HUES64 (cell line): ENCODE results near the gene FAM25G.
A peak's percentile ranks its signal among the peaks of the same experiment; 100 is the strongest.
"Not testable (repeated sequence)": the region's sequence is repeated elsewhere in the genome, so short reads cannot be mapped to it uniquely, and the experiment has no call there.

Source experiments
- H3K27ac ChIP-seq: 2 replicates; pipeline ENCODE4 v1.7.0; 2013; ENCODE audit warnings: low read depth, low read length, inconsistent platforms
- H3K27me3 ChIP-seq: 2 replicates; pipeline ENCODE4 v1.6.1; 2013; ENCODE audit warnings: mild to moderate bottlenecking, low read length; ENCODE audit not compliant: insufficient read depth
- H3K36me3 ChIP-seq: 2 replicates; pipeline ENCODE4 v1.6.1; 2013; ENCODE audit warnings: mild to moderate bottlenecking, low read length; ENCODE audit not compliant: insufficient read depth
- H3K4me1 ChIP-seq: 2 replicates; pipeline ENCODE4 v1.6.1; 2013; ENCODE audit warnings: mild to moderate bottlenecking, low read length, moderate library complexity; ENCODE audit not compliant: insufficient read depth
- H3K4me3 ChIP-seq: 2 replicates; pipeline ENCODE4 v1.5.1; 2013; ENCODE audit warnings: mild to moderate bottlenecking, low read length, moderate library complexity
- H3K9ac ChIP-seq: 2 replicates; pipeline ENCODE4 v1.6.1; 2013; ENCODE audit warnings: mild to moderate bottlenecking, low read depth, low read length
- H3K9me3 ChIP-seq: 2 replicates; pipeline ENCODE4 v1.6.1; 2013; ENCODE audit warnings: low read depth, low read length; ENCODE audit not compliant: insufficient read depth
- WGBS: fragments of 150-250, 120-280 bp; methylation state at CpG from one replicate; pipeline ENCODE4 v1.1.7; 2013; ENCODE audit warnings: missing lambda C conversion rate; 5-methylcytosine and 5-hydroxymethylcytosine counted together

The FAM25G gene

GRCh38 chr10:47462577-47463358 lies 28.7 kb downstream of the FAM25G start:
- not testable (repeated sequence) for H3K27ac ChIP-seq, H3K4me3 ChIP-seq, H3K27me3 ChIP-seq, H3K9me3 ChIP-seq, H3K9ac ChIP-seq, H3K4me1 ChIP-seq, H3K36me3 ChIP-seq
- no CpG with 5 or more reads among the region's 9 CpGs for WGBS

GRCh38 chr10:47461261-47461687 lies 30.2 kb downstream of the FAM25G start:
- H3K9ac ChIP-seq, H3K27me3 ChIP-seq, H3K27ac ChIP-seq, H3K36me3 ChIP-seq, H3K4me1 ChIP-seq, H3K9me3 ChIP-seq: not testable (repeated sequence)
- 0 out of 2 replicates have a peak overlapping the region, but pooled peaks have one; percentile 1 for H3K4me3 ChIP-seq
- 5% methylated on average over 13 of the region's 37 CpGs for WGBS

- Histone ChIP-seq H3K27me3 (no peaks in the 10 kb centered on the region), H3K27ac (no peak overlapping the region), H3K9me3 (no peaks in the 10 kb centered on the region), H3K9ac (no peak overlapping the region), H3K4me3 (no peak overlapping the region), H3K4me1 (no peaks in the 10 kb centered on the region), H3K36me3 (no peaks in the 10 kb centered on the region)
- 62% methylated on average over 2 of the region's 4 CpGs for WGBS
These were observed 32.9 kb downstream of the FAM25G start for GRCh38 chr10:47458466-47459154.

- 85% methylated on average over 1 of the region's 1 CpG for WGBS
- Histone ChIP-seq H3K36me3 (no peaks in the 10 kb centered on the region), H3K9ac (no peak overlapping the region), H3K27ac (no peak overlapping the region), H3K9me3 (no peaks in the 10 kb centered on the region), H3K4me1 (no peaks in the 10 kb centered on the region), H3K27me3 (no peaks in the 10 kb centered on the region), H3K4me3 (no peak overlapping the region)
These were observed 33.7 kb downstream of the FAM25G start for GRCh38 chr10:47457826-47458225.

- no peak overlapping the region for H3K27ac ChIP-seq
These were observed 34.0 kb downstream of the FAM25G start for GRCh38 chr10:47457528-47457820.

GRCh38 chr10:47456794-47457527 lies 34.5 kb downstream of the FAM25G start:
- Histone ChIP-seq H3K4me1 (peaks cover 7% of the 10 kb centered on the region; the same call in 1 of the 2 replicates), H3K27me3 (no peaks in the 10 kb centered on the region), H3K9ac (no peak overlapping the region), H3K27ac (no peak overlapping the region), H3K9me3 (no peaks in the 10 kb centered on the region), H3K36me3 (no peaks in the 10 kb centered on the region), H3K4me3 (no peak overlapping the region)
- WGBS: 91% methylated on average over 6 of the region's 6 CpGs

More at GRCh38 chr10:47457528-47457820, 34.0 kb downstream of the FAM25G start:
- 98% methylated on average over 1 of the region's 1 CpG for WGBS
- no peaks in the 10 kb centered on the region for H3K9me3 ChIP-seq
- no peaks in the 10 kb centered on the region for H3K27me3 ChIP-seq
- no peak overlapping the region for H3K4me3 ChIP-seq
- H3K9ac ChIP-seq: no peak overlapping the region
- no peaks in the 10 kb centered on the region for H3K36me3 ChIP-seq
- peaks cover 3% of the 10 kb centered on the region; the same call in 1 of the 2 replicates for H3K4me1 ChIP-seq

GRCh38 chr10:47456079-47456785 lies 35.3 kb downstream of the FAM25G start:
- no peak overlapping the region for H3K9ac ChIP-seq
- no peaks in the 10 kb centered on the region for H3K36me3 ChIP-seq
- 93% methylated on average over 8 of the region's 8 CpGs for WGBS
- no peak overlapping the region for H3K4me3 ChIP-seq
- no peaks in the 10 kb centered on the region for H3K27me3 ChIP-seq
- no peak overlapping the region for H3K27ac ChIP-seq
- H3K9me3 ChIP-seq: no peaks in the 10 kb centered on the region
- peaks cover 8% of the 10 kb centered on the region; the same call in 1 of the 2 replicates for H3K4me1 ChIP-seq

GRCh38 chr10:47455350-47456078 lies 36.0 kb downstream of the FAM25G start:
- H3K27ac ChIP-seq, H3K36me3 ChIP-seq, H3K9ac ChIP-seq, H3K27me3 ChIP-seq, H3K9me3 ChIP-seq, H3K4me1 ChIP-seq, H3K4me3 ChIP-seq: not testable (repeated sequence)
- WGBS: 81% methylated on average over 9 of the region's 9 CpGs

GRCh38 chr10:47454780-47455058 lies 36.8 kb downstream of the FAM25G start:
- 94% methylated on average over 3 of the region's 3 CpGs for WGBS

GRCh38 chr10:47454008-47454779 lies 37.3 kb downstream of the FAM25G start:
- Histone ChIP-seq H3K27ac (no peak overlapping the region), H3K4me3 (no peak overlapping the region), H3K36me3 (no peaks in the 10 kb centered on the region), H3K9me3 (no peaks in the 10 kb centered on the region), H3K9ac (no peak overlapping the region), H3K27me3 (no peaks in the 10 kb centered on the region), H3K4me1 (peaks cover 8% of the 10 kb centered on the region; the same call in 1 of the 2 replicates)
- 89% methylated on average over 10 of the region's 10 CpGs for WGBS

More at GRCh38 chr10:47454780-47455058, 36.8 kb downstream of the FAM25G start:
- Histone ChIP-seq H3K36me3 (no peaks in the 10 kb centered on the region), H3K27me3 (no peaks in the 10 kb centered on the region), H3K4me3 (no peak overlapping the region), H3K27ac (no peak overlapping the region), H3K9me3 (no peaks in the 10 kb centered on the region), H3K4me1 (peaks cover 8% of the 10 kb centered on the region; the same call in 1 of the 2 replicates), H3K9ac (no peak overlapping the region)
